Liver (tissue), 3 donors: ENCODE data around the gene TBC1D4.

Source experiments
- CTCF ChIP-seq: fragments of 150-350 bp; IDR thresholded peaks from 2 replicates; pipeline ENCODE4 v1.5.1; 2017; ENCODE audit warnings: improper control_type of control experiment, low read depth, low read length; ENCODE audit not compliant: missing input control
- EGR1 ChIP-seq, 2 donors: IDR thresholded peaks; 2 replicates each; pipeline ENCODE4 v1.6.1; 2016 to 2018; ENCODE audit warnings: antibody characterized with exemption in 2 of 2, low read depth in 2 of 2
- FOXA1 ChIP-seq: IDR thresholded peaks from 2 replicates; pipeline ENCODE4 v1.6.1; 2016; ENCODE audit warnings: antibody characterized with exemption
- GABPA ChIP-seq, 2 donors: IDR thresholded peaks in 1 of 2; conservative IDR thresholded peaks in 1 of 2; 2 replicates each; pipeline ENCODE4 v1.6.1; 2016; ENCODE audit warnings: antibody characterized with exemption in 2 of 2, mild to moderate bottlenecking in 1 of 2, moderate library complexity in 1 of 2
- HNF4A ChIP-seq, 2 donors: conservative IDR thresholded peaks; 2 replicates each; pipeline ENCODE4 v1.6.1; 2016; ENCODE audit warnings: antibody characterized with exemption in 2 of 2, mild to moderate bottlenecking in 2 of 2
- MAX ChIP-seq: IDR thresholded peaks from 2 replicates; pipeline ENCODE4 v1.6.1; 2016; ENCODE audit warnings: antibody characterized with exemption
- RAD21 ChIP-seq, 2 donors: IDR thresholded peaks; 2 replicates each; pipeline ENCODE4 v1.6.1; 2016; ENCODE audit warnings: antibody characterized with exemption in 2 of 2, mild to moderate bottlenecking in 2 of 2
- REST ChIP-seq: IDR thresholded peaks from 2 replicates; pipeline ENCODE4 v1.6.1; 2016; ENCODE audit warnings: antibody characterized with exemption, mild to moderate bottlenecking
- RXRA ChIP-seq, 2 donors: IDR thresholded peaks; 2 replicates each; pipeline ENCODE4 v1.6.1; 2017 to 2018; ENCODE audit warnings: antibody characterized with exemption in 2 of 2, mild to moderate bottlenecking in 1 of 2
- TAF1 ChIP-seq: conservative IDR thresholded peaks from 2 replicates; pipeline ENCODE4 v1.6.1; 2016; ENCODE audit warnings: antibody characterized with exemption, mild to moderate bottlenecking
- YY1 ChIP-seq: IDR thresholded peaks from 2 replicates; pipeline ENCODE4 v1.6.1; 2016; ENCODE audit warnings: antibody characterized with exemption, mild to moderate bottlenecking
- donor health status: healthy.
- donor health status: healthy.

GRCh38 chr13:75430436-75431209 is 51.3 kb downstream of the TBC1D4 start:
- TF ChIP-seq CTCF (no peak), YY1 (no peak), RAD21 (IDR thresholded peaks at IDR 0.05) (no peak), MAX (no peak), TAF1 (no peak), GABPA (IDR thresholded peaks at IDR 0.05 in 1 of 2, conservative IDR thresholded peaks at IDR 0.05 in 1 of 2) (no peak), HNF4A (conservative IDR thresholded peaks at IDR 0.05) (no peak), EGR1 (IDR thresholded peaks at IDR 0.05; ENCODE audit: low read depth in 2 of 2) (no peak), FOXA1 (no peak), RXRA (IDR thresholded peaks at IDR 0.05) (no peak), REST (no peak)
